Measurements from ENCODE around the gene OR5H1. TPM values are rescaled to one million over a fixed set of nuclear protein-coding genes. Genes with fewer than 3 reads are reported as not detected.

The OR5H1 gene
- polyA plus RNA-seq, 2 of the 4 experiments (the other 2 are of a cell fraction), result not detected

DNA sequence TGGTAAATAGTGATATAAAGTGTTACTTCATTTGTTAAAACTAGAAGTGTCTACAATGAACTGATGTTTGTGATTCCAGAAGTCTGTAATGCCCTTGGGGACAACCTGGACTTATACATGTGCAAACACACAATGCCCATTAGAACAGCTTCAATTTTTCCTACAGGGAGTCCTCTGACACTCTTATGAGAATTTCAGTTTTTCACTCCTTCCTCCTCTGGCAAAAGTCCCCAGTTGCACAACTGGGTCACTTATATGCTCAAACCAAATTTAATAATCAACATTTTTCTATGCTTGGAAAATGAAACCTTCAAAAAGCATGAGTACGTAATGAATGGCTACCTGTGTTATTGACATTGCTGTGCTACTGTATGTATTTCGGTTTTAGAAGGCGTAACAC, 35.9 kb downstream of the OR5H1 start, which contains the start of gene OR5H15:
Gene OR5H15 (plus strand): TSS at position 301 of the 400 bp plus-strand sequence. CDS start 2,004 bp downstream, outside the sequence.
- Histone ChIP-seq H3K4me3 (no peak within 1 kb of the TSS), H3K27ac (no peak within 1 kb of the TSS), H3K4me2 (no peak within 1 kb of the TSS), H3K4me1 (no peaks in the 10 kb centered on the region), H3K9me3 (no peaks in the 10 kb centered on the region)
- ChIA-PET POLR2A (no interaction called here), CTCF (no interaction called here)
- no peak for FAIRE-seq
- TF ChIP-seq RFX5 (IDR thresholded peaks at IDR 0.05), result no peak
- TF ChIP-seq, protein P1, sequence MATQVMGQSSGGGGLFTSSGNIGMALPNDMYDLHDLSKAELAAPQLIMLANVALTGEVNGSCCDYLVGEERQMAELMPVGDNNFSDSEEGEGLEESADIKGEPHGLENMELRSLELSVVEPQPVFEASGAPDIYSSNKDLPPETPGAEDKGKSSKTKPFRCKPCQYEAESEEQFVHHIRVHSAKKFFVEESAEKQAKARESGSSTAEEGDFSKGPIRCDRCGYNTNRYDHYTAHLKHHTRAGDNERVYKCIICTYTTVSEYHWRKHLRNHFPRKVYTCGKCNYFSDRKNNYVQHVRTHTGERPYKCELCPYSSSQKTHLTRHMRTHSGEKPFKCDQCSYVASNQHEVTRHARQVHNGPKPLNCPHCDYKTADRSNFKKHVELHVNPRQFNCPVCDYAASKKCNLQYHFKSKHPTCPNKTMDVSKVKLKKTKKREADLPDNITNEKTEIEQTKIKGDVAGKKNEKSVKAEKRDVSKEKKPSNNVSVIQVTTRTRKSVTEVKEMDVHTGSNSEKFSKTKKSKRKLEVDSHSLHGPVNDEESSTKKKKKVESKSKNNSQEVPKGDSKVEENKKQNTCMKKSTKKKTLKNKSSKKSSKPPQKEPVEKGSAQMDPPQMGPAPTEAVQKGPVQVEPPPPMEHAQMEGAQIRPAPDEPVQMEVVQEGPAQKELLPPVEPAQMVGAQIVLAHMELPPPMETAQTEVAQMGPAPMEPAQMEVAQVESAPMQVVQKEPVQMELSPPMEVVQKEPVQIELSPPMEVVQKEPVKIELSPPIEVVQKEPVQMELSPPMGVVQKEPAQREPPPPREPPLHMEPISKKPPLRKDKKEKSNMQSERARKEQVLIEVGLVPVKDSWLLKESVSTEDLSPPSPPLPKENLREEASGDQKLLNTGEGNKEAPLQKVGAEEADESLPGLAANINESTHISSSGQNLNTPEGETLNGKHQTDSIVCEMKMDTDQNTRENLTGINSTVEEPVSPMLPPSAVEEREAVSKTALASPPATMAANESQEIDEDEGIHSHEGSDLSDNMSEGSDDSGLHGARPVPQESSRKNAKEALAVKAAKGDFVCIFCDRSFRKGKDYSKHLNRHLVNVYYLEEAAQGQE (IDR thresholded peaks at IDR 0.05), result no peak
- no peak for TF ChIP-seq E2F6 (IDR thresholded peaks at IDR 0.05; ENCODE audit: borderline replicate concordance, low read depth)
- no peak for TF ChIP-seq ESRRA (IDR thresholded peaks at IDR 0.05; ENCODE audit: borderline replicate concordance, low read length)
- DNase-seq (ENCODE audit: low read depth in 1 of 2, low spot score in 1 of 2), result no peak
- 26% methylated on average over 3 of the region's 3 CpGs for WGBS (ENCODE audit: missing lambda C conversion rate)
- no peak for ATAC-seq

DNA sequence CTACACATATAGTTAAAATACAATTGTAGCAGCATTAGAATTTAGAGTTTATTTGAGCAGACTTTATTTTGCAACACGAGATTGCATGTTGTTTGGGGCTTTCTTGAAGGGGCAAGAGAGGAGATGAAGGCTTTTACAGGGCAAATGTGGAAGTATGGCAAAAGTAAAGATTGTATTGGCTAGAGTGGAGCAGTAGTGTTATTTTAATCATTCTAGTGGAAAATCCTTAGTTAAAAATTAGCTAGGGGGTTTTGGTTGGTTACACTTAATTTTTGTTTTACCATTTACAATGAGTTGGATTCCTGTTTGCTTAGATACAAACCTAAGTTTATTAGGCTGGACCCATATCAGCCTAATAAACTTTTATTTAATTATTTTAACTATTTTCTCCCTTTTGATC, 40.5 kb downstream of the OR5H1 start:
- FAIRE-seq (no peak), DNase-seq (ENCODE audit: low read depth in 1 of 2, low spot score in 1 of 2) (no peak), ATAC-seq (no peak)
- no peak for TF ChIP-seq SMC3 (IDR thresholded peaks at IDR 0.05)
- no peak for TF ChIP-seq ESRRA (IDR thresholded peaks at IDR 0.05; ENCODE audit: borderline replicate concordance, low read length)
- TF ChIP-seq, protein P2, sequence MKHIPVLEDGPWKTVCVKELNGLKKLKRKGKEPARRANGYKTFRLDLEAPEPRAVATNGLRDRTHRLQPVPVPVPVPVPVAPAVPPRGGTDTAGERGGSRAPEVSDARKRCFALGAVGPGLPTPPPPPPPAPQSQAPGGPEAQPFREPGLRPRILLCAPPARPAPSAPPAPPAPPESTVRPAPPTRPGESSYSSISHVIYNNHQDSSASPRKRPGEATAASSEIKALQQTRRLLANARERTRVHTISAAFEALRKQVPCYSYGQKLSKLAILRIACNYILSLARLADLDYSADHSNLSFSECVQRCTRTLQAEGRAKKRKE (CRISPR knock-in tag; IDR thresholded peaks at IDR 0.05; ENCODE audit: low read depth), result no peak
- no peak for TF ChIP-seq CBX8 (IDR thresholded peaks at IDR 0.05)
- TF ChIP-seq RAD21 (conservative IDR thresholded peaks at IDR 0.05 in 1 of 2, IDR thresholded peaks at IDR 0.05 in 1 of 2), result no peak
- no peak for TF ChIP-seq HDAC2 (IDR thresholded peaks at IDR 0.05)
- TF ChIP-seq ZC3H11A (IDR thresholded peaks at IDR 0.05), result no peak
- TF ChIP-seq ZSCAN20 (CRISPR knock-in tag; IDR thresholded peaks at IDR 0.05), result no peak
- TF ChIP-seq HEYL (CRISPR knock-in tag; IDR thresholded peaks at IDR 0.05), result no peak
- TF ChIP-seq CHD4 (IDR thresholded peaks at IDR 0.05; ENCODE audit: borderline replicate concordance), result no peak
- Histone ChIP-seq H3K4me3 (no peak overlapping the region), H3K9me3 (no peaks in the 10 kb centered on the region), H3K4me2 (no peak overlapping the region), H3K4me1 (no peaks in the 10 kb centered on the region), H3K27ac (no peak overlapping the region)
- ChIA-PET CTCF (no interaction called here), POLR2A (no interaction called here)
- 2% methylated on average over 1 of the region's 1 CpG for WGBS (ENCODE audit: missing lambda C conversion rate)

- H3K4me3 ChIP-seq, result no peak overlapping the region
- H3K4me1 ChIP-seq, result no peaks in the 10 kb centered on the region
- no peak overlapping the region for H3K27ac ChIP-seq
- ChIA-PET POLR2A (no interaction called here), CTCF (no interaction called here)
- 6% methylated on average over 7 of the region's 7 CpGs for WGBS (ENCODE audit: missing lambda C conversion rate)
- TF ChIP-seq ZSCAN20 (CRISPR knock-in tag; IDR thresholded peaks at IDR 0.05) (no peak), JUNB (IDR thresholded peaks at IDR 0.05) (no peak), MAZ (IDR thresholded peaks at IDR 0.05; ENCODE audit: borderline replicate concordance, low read depth, low read length) (no peak), SREBF2 (IDR thresholded peaks at IDR 0.05) (no peak), PHF8 (IDR thresholded peaks at IDR 0.05; ENCODE audit: borderline replicate concordance, low read depth) (no peak), HOXB5 (CRISPR knock-in tag; IDR thresholded peaks at IDR 0.05) (no peak)
- TF ChIP-seq, protein P3, sequence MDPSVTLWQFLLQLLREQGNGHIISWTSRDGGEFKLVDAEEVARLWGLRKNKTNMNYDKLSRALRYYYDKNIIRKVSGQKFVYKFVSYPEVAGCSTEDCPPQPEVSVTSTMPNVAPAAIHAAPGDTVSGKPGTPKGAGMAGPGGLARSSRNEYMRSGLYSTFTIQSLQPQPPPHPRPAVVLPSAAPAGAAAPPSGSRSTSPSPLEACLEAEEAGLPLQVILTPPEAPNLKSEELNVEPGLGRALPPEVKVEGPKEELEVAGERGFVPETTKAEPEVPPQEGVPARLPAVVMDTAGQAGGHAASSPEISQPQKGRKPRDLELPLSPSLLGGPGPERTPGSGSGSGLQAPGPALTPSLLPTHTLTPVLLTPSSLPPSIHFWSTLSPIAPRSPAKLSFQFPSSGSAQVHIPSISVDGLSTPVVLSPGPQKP (IDR thresholded peaks at IDR 0.05; ENCODE audit: low read depth, low read length), result no peak
- no peaks in the 10 kb centered on the region for H3K9me3 ChIP-seq
- peak in 1 of 2 experiments; percentile 11 for DNase-seq (ENCODE audit: low read depth in 1 of 2, low spot score in 1 of 2)
- FAIRE-seq, result no peak
- ATAC-seq, result no peak
- H3K4me2 ChIP-seq, result 0 out of 3 replicates have a peak overlapping the region, but pooled peaks have one; percentile 28
Measured at GRCh38 chr3:98172621-98173020, 42.1 kb downstream of the OR5H1 start.

Data from A549 (cell line).